ENCODE data around the gene ZBTB21. TPM values are rescaled to one million over a fixed set of nuclear protein-coding genes. Genes with fewer than 3 reads are reported as not detected.

ZBTB21 gene
- total RNA-seq, 6 donors from 2014 or later: 12.4 to 28.3 (median 16.7) TPM

DNA sequence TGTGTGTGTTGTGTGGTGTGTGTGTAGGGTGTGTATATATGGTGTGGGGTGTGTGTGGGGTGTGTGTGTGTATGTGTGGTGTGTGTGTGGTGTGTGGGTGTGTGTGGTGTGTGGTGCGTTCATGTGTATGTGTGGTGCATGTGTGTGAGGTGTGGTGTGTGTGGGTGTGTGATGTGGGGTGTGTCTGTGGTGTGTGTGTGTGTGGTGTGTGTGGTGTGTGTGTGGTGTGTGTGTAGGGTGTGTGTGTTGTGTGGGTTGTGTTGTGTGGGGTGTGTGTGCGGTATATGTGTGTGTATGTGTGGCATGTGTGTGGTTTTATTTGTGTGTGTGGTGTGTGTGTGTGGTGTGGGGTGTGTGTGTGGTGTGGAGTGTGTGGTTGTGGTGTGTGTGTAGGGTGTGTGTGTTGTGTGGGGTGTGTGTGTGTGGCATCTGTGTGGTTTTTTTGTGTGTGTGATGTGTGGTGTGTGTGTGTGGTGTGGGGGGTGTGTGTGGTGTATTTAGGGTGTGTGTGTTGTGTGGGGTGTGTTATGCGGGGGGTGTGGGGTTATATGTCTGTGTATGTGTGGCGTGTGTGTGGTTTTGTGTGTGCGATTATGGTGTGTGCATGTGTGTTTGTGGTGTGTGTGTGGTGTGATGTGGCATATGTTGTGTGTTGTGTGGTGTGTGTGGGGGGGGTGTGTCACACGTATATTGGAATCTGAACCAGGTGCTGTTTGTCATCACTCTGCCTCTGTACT lies 17.1 kb upstream of the ZBTB21 start:
- peaks cover 0 to 8% (median 0%) of the 10 kb centered on the region in 4 donors for H3K4me1 ChIP-seq
- 85 to 93% methylated on average over 6 of the region's 6 CpGs for WGBS, 2 donors
- H3K27me3 ChIP-seq: no peaks in the 10 kb centered on the region
- TF ChIP-seq POLR2AphosphoS5 (IDR thresholded peaks at IDR 0.05) (no peak), EP300 (IDR thresholded peaks at IDR 0.05) (no peak), POLR2A (IDR thresholded peaks at IDR 0.05) (no peak)
- TF ChIP-seq, protein P1, sequence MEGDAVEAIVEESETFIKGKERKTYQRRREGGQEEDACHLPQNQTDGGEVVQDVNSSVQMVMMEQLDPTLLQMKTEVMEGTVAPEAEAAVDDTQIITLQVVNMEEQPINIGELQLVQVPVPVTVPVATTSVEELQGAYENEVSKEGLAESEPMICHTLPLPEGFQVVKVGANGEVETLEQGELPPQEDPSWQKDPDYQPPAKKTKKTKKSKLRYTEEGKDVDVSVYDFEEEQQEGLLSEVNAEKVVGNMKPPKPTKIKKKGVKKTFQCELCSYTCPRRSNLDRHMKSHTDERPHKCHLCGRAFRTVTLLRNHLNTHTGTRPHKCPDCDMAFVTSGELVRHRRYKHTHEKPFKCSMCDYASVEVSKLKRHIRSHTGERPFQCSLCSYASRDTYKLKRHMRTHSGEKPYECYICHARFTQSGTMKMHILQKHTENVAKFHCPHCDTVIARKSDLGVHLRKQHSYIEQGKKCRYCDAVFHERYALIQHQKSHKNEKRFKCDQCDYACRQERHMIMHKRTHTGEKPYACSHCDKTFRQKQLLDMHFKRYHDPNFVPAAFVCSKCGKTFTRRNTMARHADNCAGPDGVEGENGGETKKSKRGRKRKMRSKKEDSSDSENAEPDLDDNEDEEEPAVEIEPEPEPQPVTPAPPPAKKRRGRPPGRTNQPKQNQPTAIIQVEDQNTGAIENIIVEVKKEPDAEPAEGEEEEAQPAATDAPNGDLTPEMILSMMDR (IDR thresholded peaks at IDR 0.05): no peak
- no peak overlapping the region for H3K4me3 ChIP-seq
- H3K9me3 ChIP-seq: no peaks in the 10 kb centered on the region
- ATAC-seq (ENCODE audit: low FRiP score in 2 of 2): no peak
- no peak overlapping the region for H3K27ac ChIP-seq
- no peaks in the 10 kb centered on the region for H3K36me3 ChIP-seq
- no peak for DNase-seq

DNA sequence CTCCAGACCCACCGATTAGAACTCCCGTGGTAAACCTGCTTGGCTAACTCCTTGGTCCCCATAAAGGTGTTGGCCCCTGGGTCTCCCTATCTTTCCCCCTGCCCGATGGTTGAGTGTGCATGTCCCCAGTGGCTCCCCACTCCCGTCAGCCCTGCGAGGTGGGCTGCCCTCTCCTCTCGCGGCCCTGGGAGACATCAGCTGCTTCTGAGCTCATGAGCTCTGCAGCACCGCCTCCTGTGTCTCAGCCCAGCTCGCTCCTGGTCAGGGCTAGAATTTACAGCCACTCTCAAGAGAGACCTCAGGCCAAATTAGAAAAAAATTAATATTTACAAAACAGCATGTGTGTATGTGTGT lies 15.9 kb upstream of the ZBTB21 start:
- ATAC-seq (ENCODE audit: low FRiP score in 2 of 2) (no peak), DNase-seq (peak in 1 of 2 donors; percentile 42)
- Histone ChIP-seq H3K27me3 (no peaks in the 10 kb centered on the region), H3K36me3 (no peaks in the 10 kb centered on the region), H3K9me3 (no peaks in the 10 kb centered on the region), H3K27ac (no peak overlapping the region), H3K4me3 (no peak overlapping the region), H3K4me1 (peaks cover 0 to 8% (median 0%) of the 10 kb centered on the region in 4 donors)
- TF ChIP-seq POLR2A (IDR thresholded peaks at IDR 0.05): no peak
- 92 to 98% methylated on average over 9 of the region's 9 CpGs for WGBS, 2 donors

DNA sequence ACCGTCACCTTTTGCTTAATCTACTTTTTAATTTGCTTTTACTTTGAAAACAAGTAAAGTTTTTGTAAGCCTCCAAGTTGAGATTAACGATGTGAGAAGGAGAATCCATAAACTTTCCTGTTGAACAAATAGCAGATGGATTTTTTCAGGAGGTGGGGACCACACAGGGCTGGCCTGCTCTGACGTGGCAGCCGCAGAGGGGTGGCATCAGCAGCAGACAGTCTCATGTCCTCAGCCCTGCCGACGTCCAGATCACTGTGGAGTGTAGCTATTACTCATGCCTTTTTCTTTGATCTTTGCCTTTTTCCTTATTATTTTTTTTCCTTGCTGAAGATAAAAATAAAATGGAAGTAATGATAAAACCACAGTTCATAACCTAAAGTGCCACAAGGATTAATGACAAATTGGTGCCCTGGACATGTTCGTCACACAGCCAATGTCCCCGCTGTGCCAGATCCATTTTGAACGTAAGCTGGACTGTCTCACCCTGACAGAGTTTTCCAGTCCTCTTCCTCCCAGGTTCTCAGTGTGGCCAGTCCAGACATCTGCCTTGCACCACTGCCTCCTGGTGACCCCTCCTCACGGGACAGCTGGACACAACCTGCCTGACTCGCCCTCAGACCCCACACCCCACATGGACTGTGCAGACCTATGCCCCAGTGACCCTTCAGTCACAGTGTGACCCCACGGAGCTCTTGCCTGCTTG lies 15.4 kb upstream of the ZBTB21 start:
- TF ChIP-seq EP300 (IDR thresholded peaks at IDR 0.05): no peak
- TF ChIP-seq, protein P1 (IDR thresholded peaks at IDR 0.05): no peak
- TF ChIP-seq POLR2AphosphoS5 (IDR thresholded peaks at IDR 0.05): no peak
- no peak for TF ChIP-seq POLR2A (IDR thresholded peaks at IDR 0.05)
- peak in 1 of 2 donors; percentile 71 for ATAC-seq (ENCODE audit: low FRiP score in 2 of 2)
- no peak for DNase-seq
- H3K9me3 ChIP-seq: no peaks in the 10 kb centered on the region
- WGBS, 2 donors: 69 to 79% methylated on average over 12 of the region's 12 CpGs
- no peak overlapping the region for H3K4me3 ChIP-seq
- no peak overlapping the region for H3K27ac ChIP-seq
- no peaks in the 10 kb centered on the region for H3K36me3 ChIP-seq
- H3K4me1 ChIP-seq: peaks cover 0 to 8% (median 0%) of the 10 kb centered on the region in 4 donors
- H3K27me3 ChIP-seq: no peaks in the 10 kb centered on the region

DNA sequence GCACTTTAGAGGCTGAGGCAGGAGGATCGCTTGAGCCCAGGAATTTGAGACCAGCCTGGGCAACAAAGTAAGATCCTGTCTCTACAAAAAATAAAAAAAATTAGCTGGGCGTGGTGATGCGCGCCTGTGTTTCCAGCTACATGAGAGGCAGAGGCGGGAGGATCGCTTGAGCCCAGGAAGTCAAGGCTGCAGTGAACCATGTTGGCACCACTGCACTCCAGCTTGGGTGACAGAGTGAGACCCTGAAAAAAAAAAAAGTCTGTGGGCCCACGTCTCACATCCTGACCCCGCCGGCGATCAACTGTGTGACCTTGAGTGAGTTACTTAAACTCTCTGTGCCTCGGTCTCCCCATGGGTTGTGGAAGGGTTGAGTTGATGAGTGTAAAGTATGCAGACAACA lies 12.7 kb upstream of the ZBTB21 start:
- DNase-seq: no peak
- 92 to 95% methylated on average over 11 of the region's 11 CpGs for WGBS, 2 donors
- peaks cover 0 to 8% (median 0%) of the 10 kb centered on the region in 4 donors for H3K4me1 ChIP-seq
- ATAC-seq (ENCODE audit: low FRiP score in 2 of 2): no peak
- H3K27me3 ChIP-seq: no peaks in the 10 kb centered on the region
- TF ChIP-seq EP300 (IDR thresholded peaks at IDR 0.05): no peak
- TF ChIP-seq POLR2A (IDR thresholded peaks at IDR 0.05): no peak
- no peak for TF ChIP-seq POLR2AphosphoS5 (IDR thresholded peaks at IDR 0.05)
- TF ChIP-seq, protein P1 (IDR thresholded peaks at IDR 0.05): no peak
- no peaks in the 10 kb centered on the region for H3K9me3 ChIP-seq
- no peaks in the 10 kb centered on the region for H3K36me3 ChIP-seq
- no peak overlapping the region for H3K4me3 ChIP-seq
- H3K27ac ChIP-seq: no peak overlapping the region

DNA sequence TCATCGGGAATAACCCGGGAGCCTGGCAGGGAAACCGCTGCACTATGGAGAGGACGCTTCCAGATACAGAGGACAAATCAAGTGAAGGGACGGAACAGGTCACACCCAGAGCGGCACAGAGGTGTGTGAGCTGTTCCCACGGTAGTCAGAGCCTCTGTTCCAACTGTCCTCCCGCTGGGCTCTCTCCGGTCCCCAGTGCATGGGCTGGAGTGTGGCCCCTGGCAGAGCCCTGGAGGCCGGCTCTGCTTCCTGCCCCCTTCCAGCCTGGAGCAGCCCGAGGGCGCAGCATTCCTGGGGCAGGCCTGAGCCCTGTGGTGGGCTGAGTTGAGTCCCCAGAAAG lies 11.9 kb upstream of the ZBTB21 start:
- no peaks in the 10 kb centered on the region for H3K9me3 ChIP-seq

More for the DNA sequence above, 11.9 kb upstream of the ZBTB21 start:
- ATAC-seq (ENCODE audit: low FRiP score in 2 of 2) (no peak), DNase-seq (peak in 1 of 2 donors; percentile 47)
- no peak overlapping the region for H3K27ac ChIP-seq
- H3K36me3 ChIP-seq: no peaks in the 10 kb centered on the region
- peaks cover 0 to 8% (median 0%) of the 10 kb centered on the region in 4 donors for H3K4me1 ChIP-seq
- 59 to 83% methylated on average over 7 to 11 of the region's 12 CpGs for WGBS, 2 donors
- TF ChIP-seq, protein P1 (IDR thresholded peaks at IDR 0.05): no peak
- TF ChIP-seq POLR2A (IDR thresholded peaks at IDR 0.05) (no peak), POLR2AphosphoS5 (IDR thresholded peaks at IDR 0.05) (no peak), EP300 (IDR thresholded peaks at IDR 0.05) (no peak)
- no peaks in the 10 kb centered on the region for H3K27me3 ChIP-seq
- H3K4me3 ChIP-seq: no peak overlapping the region

Measured in upper lobe of left lung (tissue), 6 donors.